CD4-positive, alpha-beta T cell treated with Interleukin-4 for 1 hour (primary cell): ENCODE measurements around the gene SH2D5.
"Not testable (repeated sequence)": the region's sequence is repeated elsewhere in the genome, so short reads cannot be mapped to it uniquely, and the experiment has no call there.

ENCODE experiments used
- DNase-seq, 2 donors: peaks; one replicate each; pipeline ENCODE4 v3.0.0-alpha.2; 2020 to 2022

The SH2D5 gene

GRCh38 chr1:20693623-20694022, 38.9 kb downstream of the SH2D5 start:
- no peak for DNase-seq

- DNase-seq, result no peak
These were observed 40.6 kb downstream of the SH2D5 start for GRCh38 chr1:20691872-20692271.

GRCh38 chr1:20689645-20690056, 42.9 kb downstream of the SH2D5 start:
- DNase-seq, result no peak

GRCh38 chr1:20686883-20687725, 45.4 kb downstream of the SH2D5 start:
- no peak for DNase-seq

GRCh38 chr1:20685741-20686140, 46.8 kb downstream of the SH2D5 start:
- no peak for DNase-seq

GRCh38 chr1:20685099-20685662, 47.3 kb downstream of the SH2D5 start:
- DNase-seq, result no peak

- no peak for DNase-seq
These were observed 47.9 kb downstream of the SH2D5 start for GRCh38 chr1:20684651-20685050.

- no peak for DNase-seq
These were observed 48.4 kb downstream of the SH2D5 start for GRCh38 chr1:20684050-20684620.

GRCh38 chr1:20683614-20684013, 48.9 kb downstream of the SH2D5 start:
- no peak for DNase-seq

- no peak for DNase-seq
These were observed 49.8 kb downstream of the SH2D5 start for GRCh38 chr1:20682571-20683236.

- DNase-seq, result no peak
These were observed 50.5 kb downstream of the SH2D5 start for GRCh38 chr1:20681999-20682398.

GRCh38 chr1:20680269-20680668, 52.2 kb downstream of the SH2D5 start:
- DNase-seq, result no peak

- no peak for DNase-seq
These were observed 53.9 kb downstream of the SH2D5 start for GRCh38 chr1:20678599-20678998.

- not testable (repeated sequence) for DNase-seq
These were observed 58.9 kb downstream of the SH2D5 start for GRCh38 chr1:20673626-20674025.

- no peak for DNase-seq
These were observed 60.3 kb downstream of the SH2D5 start for GRCh38 chr1:20672265-20672632.

- no peak for DNase-seq
These were observed 61.6 kb downstream of the SH2D5 start for GRCh38 chr1:20670936-20671335.
